ENCODE measurements around the gene LHFPL3.

DNA sequence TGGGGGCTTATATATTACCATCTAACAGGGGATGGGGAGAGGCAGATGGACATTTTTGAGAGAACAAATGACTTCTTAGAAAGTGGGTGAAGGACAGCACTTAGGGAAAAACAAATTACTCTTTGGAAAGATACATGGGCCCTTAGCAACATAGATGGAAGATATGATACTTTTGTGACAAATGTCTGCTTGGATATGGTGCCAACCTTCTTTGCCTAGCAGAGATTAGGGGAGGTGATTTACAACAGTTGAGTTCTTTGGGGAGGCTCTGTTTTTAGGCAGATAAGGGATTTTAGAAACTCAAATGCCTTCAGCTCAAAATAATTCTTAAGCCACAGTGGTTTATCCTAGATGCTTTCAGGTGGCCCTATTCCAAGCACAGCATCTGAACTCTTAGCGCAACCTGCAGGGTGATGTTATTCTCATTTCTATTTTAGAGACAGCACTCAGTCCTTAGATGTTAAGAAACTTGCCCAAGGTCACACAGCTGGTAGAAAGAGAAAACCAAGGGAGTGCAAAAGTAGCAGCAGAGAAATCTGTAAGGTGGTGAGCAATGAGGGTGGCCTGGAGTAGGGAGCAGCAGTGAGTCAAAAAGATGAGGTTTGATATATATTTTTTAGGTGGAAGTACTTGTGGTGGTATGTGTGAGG is 610.5 kb downstream of the LHFPL3 start:
- TF ChIP-seq, protein P1, sequence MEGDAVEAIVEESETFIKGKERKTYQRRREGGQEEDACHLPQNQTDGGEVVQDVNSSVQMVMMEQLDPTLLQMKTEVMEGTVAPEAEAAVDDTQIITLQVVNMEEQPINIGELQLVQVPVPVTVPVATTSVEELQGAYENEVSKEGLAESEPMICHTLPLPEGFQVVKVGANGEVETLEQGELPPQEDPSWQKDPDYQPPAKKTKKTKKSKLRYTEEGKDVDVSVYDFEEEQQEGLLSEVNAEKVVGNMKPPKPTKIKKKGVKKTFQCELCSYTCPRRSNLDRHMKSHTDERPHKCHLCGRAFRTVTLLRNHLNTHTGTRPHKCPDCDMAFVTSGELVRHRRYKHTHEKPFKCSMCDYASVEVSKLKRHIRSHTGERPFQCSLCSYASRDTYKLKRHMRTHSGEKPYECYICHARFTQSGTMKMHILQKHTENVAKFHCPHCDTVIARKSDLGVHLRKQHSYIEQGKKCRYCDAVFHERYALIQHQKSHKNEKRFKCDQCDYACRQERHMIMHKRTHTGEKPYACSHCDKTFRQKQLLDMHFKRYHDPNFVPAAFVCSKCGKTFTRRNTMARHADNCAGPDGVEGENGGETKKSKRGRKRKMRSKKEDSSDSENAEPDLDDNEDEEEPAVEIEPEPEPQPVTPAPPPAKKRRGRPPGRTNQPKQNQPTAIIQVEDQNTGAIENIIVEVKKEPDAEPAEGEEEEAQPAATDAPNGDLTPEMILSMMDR (conservative IDR thresholded peaks at IDR 0.05; ENCODE audit: low read length), result no peak
- TF ChIP-seq EZH2phosphoT487 (IDR thresholded peaks at IDR 0.05; ENCODE audit: borderline replicate concordance, low read depth, low read length), result no peak

All from OCI-LY7 (cell line).